WTC11 (cell line): Measurements from ENCODE around the gene HNRNPM. TPM values are rescaled to one million over a fixed set of nuclear protein-coding genes. Genes with fewer than 3 reads are reported as not detected.
A peak's percentile ranks its signal among the peaks of the same experiment; 100 is the strongest.

Experiments
- ATAC-seq: fragments of 200-7000 bp; cut with Tn5 transposase; 2 replicates; pipeline ENCODE4 v1.10.0; 2021; ENCODE audit warnings: mild to moderate bottlenecking, moderate library complexity
- CTCF ChIA-PET: fragments of 300-600 bp; sonication (Branson Sonifier 250); formaldehyde crosslinking; loops from one replicate; lab custom pipeline; 2021; ENCODE audit warnings: antibody characterized with exemption; lab: Charles Lee
- POLR2A ChIA-PET: fragments of 350-600 bp; sonication (Branson Sonifier 250); formaldehyde crosslinking; loops from one replicate; lab custom pipeline; 2021; ENCODE audit warnings: antibody characterized with exemption; lab: Charles Lee
- DNase-seq: peaks from one replicate; pipeline ENCODE4 v3.0.0; 2021; ENCODE audit warnings: low spot score
- H3K27ac Mint-ChIP-seq: 2 replicates; pipeline ENCODE4 v1.8.0; 2021; ENCODE audit warnings: mixed read lengths
- H3K27me3 Mint-ChIP-seq: 2 replicates; pipeline ENCODE4 v1.8.0; 2021; ENCODE audit warnings: low read depth, mild to moderate bottlenecking, moderate library complexity, mixed read lengths
- H3K36me3 Mint-ChIP-seq: 2 replicates; pipeline ENCODE4 v1.8.0; 2021; ENCODE audit warnings: mixed read lengths
- H3K4me1 Mint-ChIP-seq: 2 replicates; pipeline ENCODE4 v1.8.0; 2022; ENCODE audit warnings: mixed read lengths
- H3K4me3 Mint-ChIP-seq: 2 replicates; pipeline ENCODE4 v1.8.0; 2021; ENCODE audit warnings: mild to moderate bottlenecking, moderate library complexity, mixed read lengths
- H3K9me3 Mint-ChIP-seq: 2 replicates; pipeline ENCODE4 v1.8.0; 2021; ENCODE audit warnings: mixed read lengths
- E2F5 ChIP-seq: sonication (generic); formaldehyde crosslinking; IDR thresholded peaks from 2 replicates; pipeline ENCODE4 v1.8.1; 2022; ENCODE audit warnings: mild to moderate bottlenecking, moderate library complexity, missing genetic modification reagents
- FOXP4 ChIP-seq: sonication (generic); formaldehyde crosslinking; IDR thresholded peaks from 2 replicates; pipeline ENCODE4 v1.8.0; 2022; ENCODE audit warnings: mild to moderate bottlenecking, missing genetic modification reagents
- GTF2I ChIP-seq: fragments of 250-450 bp; sonication (Bioruptor Pico); conservative IDR thresholded peaks from 2 replicates; pipeline ENCODE4 v1.4.0; 2021; ENCODE audit warnings: mild to moderate bottlenecking
- JAZF1 ChIP-seq: fragments of 250-450 bp; sonication (Bioruptor Pico); IDR thresholded peaks from 2 replicates; pipeline ENCODE4 v1.9.0; 2021; ENCODE audit warnings: moderate library complexity, mild to moderate bottlenecking, inconsistent platforms
- PRDM15 ChIP-seq: sonication (generic); formaldehyde crosslinking; IDR thresholded peaks from 2 replicates; pipeline ENCODE4 v1.8.0; 2022; ENCODE audit warnings: missing genetic modification reagents
- RELA ChIP-seq: sonication (generic); formaldehyde crosslinking; IDR thresholded peaks from 2 replicates; pipeline ENCODE4 v1.8.1; 2022; ENCODE audit warnings: missing genetic modification reagents, mild to moderate bottlenecking, borderline replicate concordance
- SOX15 ChIP-seq: fragments of 250-450 bp; sonication (Bioruptor Pico); IDR thresholded peaks from 2 replicates; pipeline ENCODE4 v1.9.0; 2021; ENCODE audit warnings: mild to moderate bottlenecking
- SP1 ChIP-seq: sonication (generic); formaldehyde crosslinking; conservative IDR thresholded peaks from 2 replicates; pipeline ENCODE4 v1.8.1; 2022; ENCODE audit warnings: missing genetic modification reagents
- ZNF121 ChIP-seq: sonication (generic); formaldehyde crosslinking; IDR thresholded peaks from 2 replicates; pipeline ENCODE4 v1.8.0; 2023; ENCODE audit warnings: missing genetic modification reagents
- ZNF232 ChIP-seq: sonication (generic); formaldehyde crosslinking; IDR thresholded peaks from 2 replicates; pipeline ENCODE4 v1.8.0; 2022; ENCODE audit warnings: mild to moderate bottlenecking, missing genetic modification reagents
- ZNF671 ChIP-seq: fragments of 250-450 bp; sonication (Bioruptor Pico); IDR thresholded peaks from 2 replicates; pipeline ENCODE4 v1.8.0; 2021; ENCODE audit warnings: mild to moderate bottlenecking
- total RNA-seq: library from RNA; stranded (reverse); gene quantifications from 3 replicates; pipeline ENCODE4 v1.2.3, GENCODE V29; 2021
- TF ChIP-seq, protein P1 (sequence below): sonication (generic); formaldehyde crosslinking; IDR thresholded peaks from 2 replicates; pipeline ENCODE4 v1.8.0; 2023; ENCODE audit warnings: missing genetic modification reagents, mild to moderate bottlenecking, borderline replicate concordance
- TF ChIP-seq, protein P2 (sequence below): sonication (generic); formaldehyde crosslinking; IDR thresholded peaks from 2 replicates; pipeline ENCODE4 v1.8.1; 2022; ENCODE audit warnings: missing genetic modification reagents, borderline replicate concordance

HNRNPM gene
- total RNA-seq, 1 experiment from 2014 or later, result 416 TPM

GRCh38 chr19:8512115-8512967 lies 67.6 kb downstream of the HNRNPM start:
- Mint-ChIP-seq H3K36me3 (peaks cover 4% of the 10 kb centered on the region; the same call in 1 of the 2 replicates), H3K27me3 (peaks cover 4% of the 10 kb centered on the region; the same call in 1 of the 2 replicates), H3K27ac (peak overlapping the region; percentile 98), H3K9me3 (no peaks in the 10 kb centered on the region), H3K4me3 (peak overlapping the region; percentile 64), H3K4me1 (peaks cover 12% of the 10 kb centered on the region)
- TF ChIP-seq, protein P1, sequence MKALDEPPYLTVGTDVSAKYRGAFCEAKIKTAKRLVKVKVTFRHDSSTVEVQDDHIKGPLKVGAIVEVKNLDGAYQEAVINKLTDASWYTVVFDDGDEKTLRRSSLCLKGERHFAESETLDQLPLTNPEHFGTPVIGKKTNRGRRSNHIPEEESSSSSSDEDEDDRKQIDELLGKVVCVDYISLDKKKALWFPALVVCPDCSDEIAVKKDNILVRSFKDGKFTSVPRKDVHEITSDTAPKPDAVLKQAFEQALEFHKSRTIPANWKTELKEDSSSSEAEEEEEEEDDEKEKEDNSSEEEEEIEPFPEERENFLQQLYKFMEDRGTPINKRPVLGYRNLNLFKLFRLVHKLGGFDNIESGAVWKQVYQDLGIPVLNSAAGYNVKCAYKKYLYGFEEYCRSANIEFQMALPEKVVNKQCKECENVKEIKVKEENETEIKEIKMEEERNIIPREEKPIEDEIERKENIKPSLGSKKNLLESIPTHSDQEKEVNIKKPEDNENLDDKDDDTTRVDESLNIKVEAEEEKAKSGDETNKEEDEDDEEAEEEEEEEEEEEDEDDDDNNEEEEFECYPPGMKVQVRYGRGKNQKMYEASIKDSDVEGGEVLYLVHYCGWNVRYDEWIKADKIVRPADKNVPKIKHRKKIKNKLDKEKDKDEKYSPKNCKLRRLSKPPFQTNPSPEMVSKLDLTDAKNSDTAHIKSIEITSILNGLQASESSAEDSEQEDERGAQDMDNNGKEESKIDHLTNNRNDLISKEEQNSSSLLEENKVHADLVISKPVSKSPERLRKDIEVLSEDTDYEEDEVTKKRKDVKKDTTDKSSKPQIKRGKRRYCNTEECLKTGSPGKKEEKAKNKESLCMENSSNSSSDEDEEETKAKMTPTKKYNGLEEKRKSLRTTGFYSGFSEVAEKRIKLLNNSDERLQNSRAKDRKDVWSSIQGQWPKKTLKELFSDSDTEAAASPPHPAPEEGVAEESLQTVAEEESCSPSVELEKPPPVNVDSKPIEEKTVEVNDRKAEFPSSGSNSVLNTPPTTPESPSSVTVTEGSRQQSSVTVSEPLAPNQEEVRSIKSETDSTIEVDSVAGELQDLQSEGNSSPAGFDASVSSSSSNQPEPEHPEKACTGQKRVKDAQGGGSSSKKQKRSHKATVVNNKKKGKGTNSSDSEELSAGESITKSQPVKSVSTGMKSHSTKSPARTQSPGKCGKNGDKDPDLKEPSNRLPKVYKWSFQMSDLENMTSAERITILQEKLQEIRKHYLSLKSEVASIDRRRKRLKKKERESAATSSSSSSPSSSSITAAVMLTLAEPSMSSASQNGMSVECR (CRISPR knock-in tag), result no peak
- no peak for TF ChIP-seq ZNF671 (CRISPR knock-in tag)
- TF ChIP-seq SP1, result 0 out of 2 replicates have a peak, but pooled peaks have one; percentile 45
- TF ChIP-seq, protein P2, sequence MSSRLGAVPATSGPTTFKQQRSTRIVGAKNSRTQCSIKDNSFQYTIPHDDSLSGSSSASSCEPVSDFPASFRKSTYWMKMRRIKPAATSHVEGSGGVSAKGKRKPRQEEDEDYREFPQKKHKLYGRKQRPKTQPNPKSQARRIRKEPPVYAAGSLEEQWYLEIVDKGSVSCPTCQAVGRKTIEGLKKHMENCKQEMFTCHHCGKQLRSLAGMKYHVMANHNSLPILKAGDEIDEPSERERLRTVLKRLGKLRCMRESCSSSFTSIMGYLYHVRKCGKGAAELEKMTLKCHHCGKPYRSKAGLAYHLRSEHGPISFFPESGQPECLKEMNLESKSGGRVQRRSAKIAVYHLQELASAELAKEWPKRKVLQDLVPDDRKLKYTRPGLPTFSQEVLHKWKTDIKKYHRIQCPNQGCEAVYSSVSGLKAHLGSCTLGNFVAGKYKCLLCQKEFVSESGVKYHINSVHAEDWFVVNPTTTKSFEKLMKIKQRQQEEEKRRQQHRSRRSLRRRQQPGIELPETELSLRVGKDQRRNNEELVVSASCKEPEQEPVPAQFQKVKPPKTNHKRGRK, result no peak
- ChIA-PET CTCF (interaction anchor here (0.6 to 2.9 kb wide), 8 partner anchors 9 to 159 kb away, joined by 3 to 75 read pairs (median 12); partner anchors contain the start of genes MARCHF2 and MYO1F), POLR2A (interaction anchor here (0.6 to 2.3 kb wide), 3 partner anchors 13 to 64 kb away, joined by 3 to 28 read pairs (median 5); no protein-coding TSS in a partner anchor)
- ATAC-seq (peak; percentile 57), DNase-seq (peak; percentile 68)

- DNase-seq (no peak), ATAC-seq (no peak)
- Mint-ChIP-seq H3K9me3 (no peaks in the 10 kb centered on the region), H3K27me3 (peaks cover 4% of the 10 kb centered on the region; the same call in 1 of the 2 replicates), H3K4me1 (peaks cover 16% of the 10 kb centered on the region), H3K36me3 (peaks cover 4% of the 10 kb centered on the region; the same call in 1 of the 2 replicates), H3K4me3 (peak overlapping the region; percentile 86), H3K27ac (peak overlapping the region; percentile 100)
- POLR2A ChIA-PET, result interaction anchor here (0.6 to 2.3 kb wide), 17 partner anchors 7 to 178 kb away, joined by 3 to 28 read pairs (median 3); partner anchors contain the start of gene RAB11B
- CTCF ChIA-PET, result interaction anchor here (0.7 to 2.9 kb wide), 21 partner anchors 8 to 354 kb away, joined by 3 to 75 read pairs (median 4); partner anchors contain the start of genes MARCHF2, MYO1F and RAB11B
- TF ChIP-seq RELA (CRISPR knock-in tag) (no peak), SOX15 (no peak), GTF2I (0 out of 2 replicates have a peak, but pooled peaks have one; percentile 25), ZNF671 (CRISPR knock-in tag) (no peak), ZNF121 (peak; percentile 80), ZNF232 (CRISPR knock-in tag) (no peak)
These were observed 68.4 kb downstream of the HNRNPM start for GRCh38 chr19:8513036-8513686.

DNA sequence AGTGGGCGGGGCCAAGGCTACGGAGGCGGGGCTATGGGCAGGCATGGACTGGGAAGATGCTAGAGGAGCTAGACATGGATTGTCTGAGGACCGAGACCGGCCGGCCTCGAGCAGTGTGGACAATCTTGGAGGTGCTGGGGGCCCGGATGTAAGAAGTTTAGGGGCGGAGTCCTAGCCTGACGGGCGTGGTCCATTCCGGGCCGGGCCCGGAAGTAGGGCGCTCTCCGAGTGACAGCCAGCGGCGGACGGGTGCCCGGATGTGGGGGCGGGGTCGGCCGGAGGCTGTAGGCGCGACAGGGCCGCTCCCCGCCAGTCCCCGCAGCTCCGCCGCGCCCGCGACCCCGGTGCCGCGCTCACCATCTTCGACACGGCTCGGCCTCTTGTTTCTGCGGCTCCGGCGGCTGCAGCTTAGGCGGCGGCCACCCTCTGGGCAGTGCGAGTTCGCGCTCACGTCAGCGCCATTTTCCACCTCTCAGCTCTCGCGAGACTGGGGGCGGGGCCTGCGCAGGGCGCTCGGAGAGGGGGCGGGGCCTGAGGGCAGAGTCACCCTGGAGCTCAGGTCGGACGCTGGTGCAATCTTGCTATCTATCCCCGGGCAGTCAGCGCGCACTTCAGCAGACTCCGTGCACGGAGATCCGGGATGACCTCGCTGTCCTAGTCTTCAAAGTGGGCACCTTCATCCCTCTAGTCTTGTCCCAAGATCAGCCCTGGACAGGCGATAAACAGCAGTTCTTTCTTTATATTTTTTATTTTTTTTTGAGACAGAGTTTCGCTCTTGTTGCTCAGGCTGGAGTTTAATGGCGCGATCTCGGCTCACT lies 69.1 kb downstream of the HNRNPM start, which contains the start of gene ZNF414:
Gene ZNF414 (minus strand): TSS at position 481 of the 818 bp plus-strand sequence. CDS start 121 bp downstream, at position 360.
- peak; percentile 87 for ATAC-seq
- DNase-seq, result peak; percentile 100
- peaks cover 6% of the 10 kb centered on the region; the same call in 1 of the 2 replicates for H3K27me3 Mint-ChIP-seq
- TF ChIP-seq E2F5 (CRISPR knock-in tag) (0 out of 2 replicates have a peak, but pooled peaks have one; percentile 31), JAZF1 (CRISPR knock-in tag) (no peak), PRDM15 (CRISPR knock-in tag) (no peak), FOXP4 (0 out of 2 replicates have a peak, but pooled peaks have one; percentile 27)

More for the DNA sequence above, 69.1 kb downstream of the HNRNPM start, which contains the start of gene ZNF414:
- Mint-ChIP-seq H3K4me1 (peaks cover 16% of the 10 kb centered on the region), H3K27ac (peak within 1 kb of the TSS; percentile 100), H3K4me3 (peak within 1 kb of the TSS; percentile 86), H3K9me3 (no peaks in the 10 kb centered on the region), H3K36me3 (peaks cover 4% of the 10 kb centered on the region; the same call in 1 of the 2 replicates)
- ChIA-PET CTCF (interaction anchor here (0.5 to 2.9 kb wide), 27 partner anchors 9 to 1254 kb away, joined by 3 to 75 read pairs (median 4); partner anchors contain the start of genes MARCHF2, MYO1F and RAB11B), POLR2A (interaction anchor here (0.6 to 2.3 kb wide), 17 partner anchors 8 to 179 kb away, joined by 3 to 28 read pairs (median 3); partner anchors contain the start of genes HNRNPM and RAB11B)
